H1 (cell line): ENCODE results near the gene GLT8D2.

Source experiments
- CTCF ChIP-seq, 3 experiments: IDR thresholded peaks; 1 replicate in 2 of 3; 2 replicates in 1 of 3; pipeline versions ENCODE4 v1.5.1 to v1.6.1; 2011; ENCODE audit warnings: low read length in 3 of 3, mild to moderate bottlenecking in 3 of 3, inconsistent platforms in 2 of 3, low read depth in 1 of 3, moderate library complexity in 1 of 3; ENCODE audit not compliant: insufficient read depth in 1 of 3; ENCODE audit errors: control extremely low read depth in 1 of 3
- EZH2 ChIP-seq: fragments of 200-600 bp; sonication (generic); IDR thresholded peaks from 2 replicates; pipeline ENCODE4 v1.7.1; 2012; ENCODE audit warnings: low read depth, mild to moderate bottlenecking, moderate library complexity, low read length, inconsistent platforms; ENCODE audit not compliant: severe bottlenecking
- KDM5A ChIP-seq: fragments of 200-600 bp; IDR thresholded peaks from 2 replicates; pipeline ENCODE4 v1.7.1; 2012; ENCODE audit warnings: mild to moderate bottlenecking, low read length, inconsistent platforms, mixed read lengths
- SIX5 ChIP-seq: IDR thresholded peaks from 2 replicates; pipeline ENCODE4 v1.6.1; 2011; ENCODE audit warnings: mild to moderate bottlenecking, low read depth, low read length

GRCh38 chr12:103944964-103945363 lies 105.0 kb downstream of the GLT8D2 start:
- no peak for TF ChIP-seq EZH2
- TF ChIP-seq SIX5 = no peak
- no peak for TF ChIP-seq CTCF (IDR thresholded peaks at IDR 0.05; ENCODE audit: control extremely low read depth in 1 of 3, insufficient read depth in 1 of 3, low read depth in 1 of 3, low read length in 3 of 3)
- no peak for TF ChIP-seq KDM5A
